HL-60 (cell line): ENCODE results near the gene ALKBH6.

Source experiments
- DNase-seq, 2 experiments: peaks; one replicate each; pipeline ENCODE4 v3.0.0-alpha.2; 2010 to 2020; ENCODE audit warnings: low read depth in 1 of 2, low spot score in 1 of 2
- H3K27ac ChIP-seq: fragments of 250-450 bp; sonication (Bioruptor Pico); replicated peaks from 2 replicates; pipeline ENCODE4 v1.5.1; 2020; ENCODE audit warnings: mild to moderate bottlenecking, moderate library complexity
- H3K27me3 ChIP-seq: fragments of 250-450 bp; sonication (Bioruptor Pico); 2 replicates; pipeline ENCODE4 v1.5.1; 2021; ENCODE audit warnings: mild to moderate bottlenecking, moderate library complexity; ENCODE audit not compliant: insufficient read depth, poor library complexity, severe bottlenecking
- H3K4me3 ChIP-seq: replicated peaks from 2 replicates; pipeline ENCODE4 v1.5.1; 2011; ENCODE audit warnings: mild to moderate bottlenecking, control low read depth, low read length; ENCODE audit not compliant: insufficient read depth
- CTCF ChIP-seq: IDR thresholded peaks from one replicate; pipeline ENCODE4 v1.5.1; 2011; ENCODE audit warnings: low read length, control low read depth, inconsistent platforms; ENCODE audit not compliant: insufficient read depth
- GABPA ChIP-seq: IDR thresholded peaks from 2 replicates; pipeline ENCODE4 v1.6.1; 2012; ENCODE audit warnings: low read depth
- POLR2AphosphoS5 ChIP-seq: IDR thresholded peaks from 2 replicates; pipeline ENCODE4 v1.6.1; 2012; ENCODE audit warnings: low read depth
- REST ChIP-seq: IDR thresholded peaks from 2 replicates; pipeline ENCODE4 v1.6.1; 2012; ENCODE audit warnings: low read depth; ENCODE audit not compliant: insufficient replicate concordance
- SPI1 ChIP-seq: IDR thresholded peaks from 2 replicates; pipeline ENCODE4 v1.6.1; 2012; ENCODE audit warnings: low read depth, mild to moderate bottlenecking, borderline replicate concordance

The ALKBH6 gene

GRCh38 chr19:36051637-36052036 lies 37.6 kb upstream of the ALKBH6 start:
- no peak overlapping the region for H3K27ac ChIP-seq
- no peak overlapping the region for H3K4me3 ChIP-seq
- no peaks in the 10 kb centered on the region for H3K27me3 ChIP-seq
- no peak for DNase-seq
- TF ChIP-seq SPI1 = no peak
- no peak for TF ChIP-seq POLR2AphosphoS5
- TF ChIP-seq REST = no peak
- TF ChIP-seq GABPA = no peak
- no peak for TF ChIP-seq CTCF

- H3K4me3 ChIP-seq = no peak overlapping the region
- no peaks in the 10 kb centered on the region for H3K27me3 ChIP-seq
- TF ChIP-seq SPI1 (no peak), GABPA (no peak), CTCF (no peak), POLR2AphosphoS5 (no peak), REST (no peak)
- DNase-seq = no peak
- no peak overlapping the region for H3K27ac ChIP-seq
Observed at GRCh38 chr19:36051236-36051635, 37.2 kb upstream of the ALKBH6 start.

- H3K27ac ChIP-seq = no peak overlapping the region
- no peak for DNase-seq
- no peak for TF ChIP-seq POLR2AphosphoS5
- TF ChIP-seq CTCF = no peak
- TF ChIP-seq SPI1 = no peak
- TF ChIP-seq REST = no peak
- TF ChIP-seq GABPA = no peak
- no peaks in the 10 kb centered on the region for H3K27me3 ChIP-seq
- no peak overlapping the region for H3K4me3 ChIP-seq
Observed at GRCh38 chr19:36049080-36049698, 35.2 kb upstream of the ALKBH6 start.
